ENCODE results near the gene CELSR1. TPM values are rescaled to one million over a fixed set of nuclear protein-coding genes. Genes with fewer than 3 reads are reported as not detected.

The CELSR1 gene
- total RNA-seq, 1 donor from 2014 or later = 4.8 TPM

DNA sequence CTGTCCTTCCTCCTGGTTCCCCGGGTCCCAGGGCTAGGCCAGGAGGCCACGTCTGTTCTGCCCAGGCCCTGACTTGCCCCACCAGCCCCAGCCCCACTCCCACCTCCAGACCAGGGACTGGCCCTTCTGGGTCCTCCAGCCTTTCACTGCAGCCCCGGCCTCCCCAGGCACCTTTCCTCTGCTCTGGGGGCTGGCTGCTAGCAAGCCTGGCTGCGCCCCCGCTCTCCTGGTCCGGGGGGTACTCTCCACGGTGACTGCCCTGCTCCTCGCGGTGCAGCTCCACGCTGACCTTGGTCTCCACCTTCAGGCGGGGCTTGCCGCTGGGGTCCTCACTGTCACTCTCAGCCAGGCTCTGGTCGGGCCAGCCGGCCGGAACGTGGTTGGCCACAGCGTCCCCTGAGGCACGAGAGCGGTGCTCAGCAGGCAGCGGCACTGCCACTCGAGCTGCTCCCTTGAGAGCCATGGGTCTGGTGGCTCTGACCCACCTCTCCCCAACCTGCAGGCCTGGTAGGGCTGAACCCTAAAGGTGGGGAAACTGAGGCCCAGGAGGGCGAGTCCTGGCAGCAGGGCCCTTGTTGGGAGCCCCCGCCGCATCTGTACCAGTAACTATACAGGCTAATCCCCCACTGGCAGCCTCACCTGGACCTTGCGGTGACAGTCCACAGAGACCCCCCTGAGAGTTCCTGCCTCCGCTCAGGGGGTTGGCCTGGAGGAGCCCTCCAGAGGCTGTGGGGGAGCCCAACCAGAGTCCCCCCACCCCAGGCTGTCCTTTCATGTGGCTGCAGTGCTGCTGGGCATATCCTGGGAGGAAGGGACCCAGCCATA, 172.9 kb downstream of the CELSR1 start:
- DNase-seq (ENCODE audit: low spot score) = no peak

DNA sequence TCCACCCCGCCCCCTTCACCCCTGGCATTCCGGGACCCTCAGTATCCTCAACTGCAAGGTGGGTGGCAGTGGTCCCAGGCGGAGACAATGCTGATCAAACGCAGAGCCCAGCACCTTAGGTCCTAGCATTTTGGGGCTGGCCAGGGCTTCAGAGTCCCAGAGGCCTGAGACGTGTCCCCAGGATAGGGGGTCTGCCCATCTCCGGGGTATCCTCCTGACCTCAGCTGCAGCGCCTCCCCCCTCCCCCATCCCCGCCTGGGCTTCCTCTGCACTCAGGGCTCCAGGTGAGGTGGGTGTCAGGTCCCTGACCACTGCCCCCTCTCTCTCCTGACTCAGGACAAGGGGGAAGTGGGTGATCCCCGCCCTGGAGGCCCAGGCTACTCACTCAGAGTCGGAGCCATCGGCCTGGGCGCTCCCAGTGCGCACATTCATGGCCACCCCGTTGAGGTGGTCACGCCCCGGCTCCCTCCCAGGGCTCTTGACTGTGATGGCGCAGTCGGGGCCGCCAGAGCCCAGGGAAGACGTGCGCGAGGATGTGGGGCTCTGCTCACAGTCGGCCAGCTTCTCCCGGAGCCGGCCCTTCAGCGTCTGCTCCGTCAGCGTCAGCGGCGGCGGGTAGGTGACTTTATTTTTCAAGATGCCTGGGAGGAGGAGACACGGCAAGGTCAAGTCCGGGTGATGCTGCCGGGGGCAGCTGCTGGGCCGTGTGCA, 173.7 kb downstream of the CELSR1 start:
- no peak for DNase-seq (ENCODE audit: low spot score)

GRCh38 chr22:46362934-46363515, 174.4 kb downstream of the CELSR1 start:
- no peak for DNase-seq (ENCODE audit: low spot score)

- DNase-seq (ENCODE audit: low spot score) = no peak
These were observed 175.1 kb downstream of the CELSR1 start for GRCh38 chr22:46362203-46362933.

GRCh38 chr22:46361826-46362202, 175.6 kb downstream of the CELSR1 start:
- no peak for DNase-seq (ENCODE audit: low spot score)

GRCh38 chr22:46360891-46361290, 176.5 kb downstream of the CELSR1 start:
- no peak for DNase-seq (ENCODE audit: low spot score)

- no peak for DNase-seq (ENCODE audit: low spot score)
These were observed 177.3 kb downstream of the CELSR1 start for GRCh38 chr22:46360097-46360496.

GRCh38 chr22:46359362-46359761, 178.1 kb downstream of the CELSR1 start:
- DNase-seq (ENCODE audit: low spot score) = no peak

GRCh38 chr22:46358766-46359165, 178.7 kb downstream of the CELSR1 start:
- DNase-seq (ENCODE audit: low spot score) = no peak

GRCh38 chr22:46357711-46358520, 179.5 kb downstream of the CELSR1 start:
- no peak for DNase-seq (ENCODE audit: low spot score)

DNA sequence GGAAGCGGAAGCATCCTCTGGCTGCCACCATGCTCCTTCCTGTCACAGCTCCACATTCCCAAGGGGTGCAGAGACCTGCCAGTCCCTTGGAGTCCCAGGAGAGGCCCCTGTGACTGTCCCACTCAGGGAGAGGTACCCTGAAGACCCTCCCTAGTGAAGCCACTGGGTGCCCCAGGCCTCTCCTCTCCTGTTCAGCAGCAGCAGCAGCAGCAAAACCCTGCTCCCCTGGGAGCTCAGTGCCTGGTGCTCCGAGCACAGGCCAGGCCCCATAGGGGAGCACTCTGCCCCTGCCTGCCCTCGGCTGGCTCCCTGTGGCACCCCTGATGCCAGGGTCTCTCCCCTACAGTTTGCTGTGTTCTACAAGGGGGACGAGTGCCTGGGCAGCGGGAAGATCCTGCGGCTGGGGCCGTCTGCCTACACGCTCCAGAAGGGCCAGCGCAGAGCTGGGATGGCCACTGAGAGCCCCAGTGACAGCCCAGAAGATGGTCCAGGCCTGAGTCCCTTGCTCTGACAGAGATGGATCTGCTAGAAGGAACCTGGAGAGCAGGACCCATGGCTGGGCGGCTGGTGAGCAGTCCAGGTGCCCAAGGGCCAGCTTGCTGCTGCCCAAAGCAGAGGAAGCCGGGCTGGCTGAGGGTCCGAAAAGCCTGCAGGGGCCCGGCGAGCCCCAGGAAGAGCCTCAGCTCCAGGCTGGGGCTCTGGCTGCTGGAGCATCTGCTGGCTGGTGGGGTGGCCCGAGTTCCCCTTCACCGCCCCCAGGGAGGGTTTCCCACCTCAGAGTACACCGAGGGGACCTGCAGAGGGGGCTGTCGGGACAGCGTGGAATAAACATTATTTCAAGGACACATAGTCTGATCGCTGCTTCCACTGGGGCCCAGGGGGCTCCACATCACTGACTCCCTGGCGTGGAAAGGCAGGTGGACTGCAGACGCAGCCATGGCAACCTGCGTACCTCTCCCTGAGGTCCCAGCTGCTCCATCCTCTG, 180.6 kb downstream of the CELSR1 start:
- no peak for DNase-seq (ENCODE audit: low spot score)

DNA sequence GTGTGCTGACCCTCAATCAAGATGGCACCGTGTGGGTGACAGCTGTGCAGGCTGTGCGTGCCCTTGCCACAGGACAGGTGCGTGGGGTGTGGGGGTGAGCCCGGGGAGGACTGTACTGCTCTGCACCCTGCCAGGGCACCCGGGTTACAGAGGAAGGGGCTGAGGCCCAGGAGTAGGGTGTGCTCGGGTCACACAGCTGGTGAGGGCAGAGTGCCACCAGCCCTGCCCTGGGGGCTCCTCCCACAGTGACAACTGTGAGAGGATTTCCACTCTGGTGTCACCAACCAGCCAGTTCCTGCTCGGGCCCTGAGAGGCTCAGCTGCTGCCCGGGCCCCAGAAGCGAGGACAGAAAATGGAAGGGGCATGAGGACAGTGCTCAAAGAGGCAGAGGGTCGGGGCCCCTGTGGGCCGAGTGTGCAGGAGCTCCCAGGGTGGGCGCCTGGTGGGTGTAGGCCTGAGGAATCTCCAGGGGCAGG, 181.4 kb downstream of the CELSR1 start:
- DNase-seq (ENCODE audit: low spot score) = no peak

GRCh38 chr22:46355369-46355995, 181.9 kb downstream of the CELSR1 start:
- DNase-seq (ENCODE audit: low spot score) = peak; percentile 69

- no peak for DNase-seq (ENCODE audit: low spot score)
These were observed 182.5 kb downstream of the CELSR1 start for GRCh38 chr22:46354993-46355305.

DNA sequence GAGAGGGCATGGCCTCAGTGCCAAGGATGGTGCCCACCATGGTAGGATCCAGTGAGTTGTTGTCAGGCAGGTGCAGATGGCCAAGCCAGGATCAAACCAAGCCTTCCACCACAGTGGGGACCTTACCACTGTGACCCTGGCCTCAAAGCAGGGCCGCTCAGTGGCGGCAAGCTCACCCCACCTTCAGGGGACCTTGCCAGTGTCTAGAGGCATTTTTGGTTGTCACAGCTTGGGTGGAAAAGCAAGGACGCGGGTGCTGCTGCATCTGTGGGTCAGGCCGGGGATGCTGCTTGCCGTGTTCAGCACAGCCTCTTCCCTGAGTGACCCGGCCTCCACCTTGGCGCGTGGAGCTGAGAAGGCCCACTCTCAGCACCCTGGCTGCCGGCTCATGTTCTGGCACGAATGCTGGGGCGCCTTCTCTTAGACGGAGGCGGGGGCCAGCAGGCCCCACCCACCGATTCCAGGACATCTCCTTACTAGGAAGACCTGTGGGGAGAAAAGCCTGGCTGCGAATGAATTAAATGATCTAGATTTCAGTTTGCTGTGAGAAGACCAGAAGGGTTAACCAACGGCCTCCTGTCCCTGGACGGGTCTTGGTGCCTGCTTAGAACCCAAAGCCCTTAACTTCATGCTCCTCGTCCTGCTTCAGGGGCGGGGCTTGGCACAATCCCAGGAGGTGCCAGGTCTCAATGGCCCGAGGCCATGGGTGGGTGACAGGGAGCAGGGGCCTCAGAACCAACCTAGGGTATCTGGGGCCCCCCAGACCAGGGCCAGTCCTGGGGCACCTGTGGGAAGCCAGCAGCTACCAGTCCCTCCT, 183.0 kb downstream of the CELSR1 start:
- DNase-seq (ENCODE audit: low spot score) = no peak

DNA sequence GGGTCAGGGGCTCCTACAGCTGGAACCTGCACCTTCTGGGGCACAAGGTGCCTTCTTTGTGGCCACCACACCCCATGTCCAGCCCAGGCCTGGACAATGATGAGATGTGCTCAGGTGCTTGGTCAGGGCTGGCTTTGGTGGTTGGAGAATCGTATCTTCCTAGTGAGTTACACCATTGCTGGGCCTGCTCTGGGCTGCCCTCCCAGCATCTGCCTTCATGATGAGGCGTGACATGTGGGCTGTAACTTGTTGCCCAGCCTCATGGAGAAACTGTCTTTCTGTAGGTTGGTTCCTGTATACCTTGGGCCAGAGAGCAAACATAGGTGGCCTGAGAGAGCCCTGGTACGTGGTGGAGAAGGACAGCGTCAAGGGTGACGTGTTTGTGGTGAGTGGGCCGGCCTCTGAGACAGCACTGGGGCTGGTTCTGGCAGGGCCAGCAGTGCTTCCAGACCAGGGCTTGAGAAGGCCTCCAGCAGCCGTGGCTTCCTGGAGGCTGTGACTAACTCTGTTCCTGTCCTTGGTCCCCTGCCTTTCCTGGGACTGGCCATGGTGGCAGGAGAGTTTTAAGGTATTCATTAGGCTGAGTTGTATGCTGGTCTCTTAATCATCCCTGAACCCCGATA, 183.8 kb downstream of the CELSR1 start:
- no peak for DNase-seq (ENCODE audit: low spot score)

DNA sequence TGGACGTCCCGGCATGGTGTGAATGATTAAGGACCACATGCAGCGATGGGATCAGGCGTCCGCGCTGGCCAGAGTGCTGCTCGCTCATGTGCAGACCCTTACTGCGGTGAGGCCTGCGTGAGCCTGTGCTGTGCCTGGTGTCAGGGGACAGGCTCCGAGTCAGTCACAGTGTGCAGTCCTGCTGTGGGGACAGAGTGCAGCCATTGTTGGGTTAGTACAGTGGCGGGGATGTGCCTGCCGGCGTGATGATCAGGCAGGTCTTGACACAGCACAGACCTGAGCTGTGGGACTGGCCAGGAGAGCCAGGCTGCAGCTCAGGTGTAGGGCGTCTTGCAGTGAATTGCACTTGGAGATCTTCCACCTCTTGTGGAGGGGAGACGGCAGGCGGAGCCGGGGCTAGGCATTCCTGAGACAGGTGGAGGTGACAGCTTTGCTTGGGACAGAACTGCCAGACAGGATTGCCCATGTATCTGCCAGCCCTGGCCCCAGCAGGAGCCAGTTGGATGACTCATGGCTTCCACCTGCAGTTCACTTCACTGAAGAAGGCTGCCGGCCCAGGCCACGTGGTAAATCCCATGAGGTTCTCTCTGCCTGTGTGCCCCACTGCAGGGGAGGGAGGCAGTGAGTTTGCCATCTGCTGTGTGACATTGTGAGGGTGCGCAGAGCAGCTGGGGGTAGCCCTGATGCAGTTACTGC, 184.6 kb downstream of the CELSR1 start:
- DNase-seq (ENCODE audit: low spot score) = peak; percentile 29

GRCh38 chr22:46352276-46352675, 185.1 kb downstream of the CELSR1 start:
- no peak for DNase-seq (ENCODE audit: low spot score)
